MM.1S (cell line): ENCODE measurements around the gene RPL7A.

ENCODE experiments used
- DNase-seq: peaks from one replicate; pipeline ENCODE4 v3.0.0-alpha.2; 2015
- H2AFZ ChIP-seq: fragments of 300-600 bp; sonication (generic); 2 replicates; pipeline ENCODE4 v1.6.0; 2016; ENCODE audit warnings: antibody characterized with exemption, low read length
- H3F3A ChIP-seq: fragments of 300-600 bp; sonication (generic); 2 replicates; pipeline ENCODE4 v1.6.1; 2016; ENCODE audit warnings: mild to moderate bottlenecking, antibody characterized with exemption, low read length, moderate library complexity, mixed read lengths; ENCODE audit not compliant: insufficient read depth
- H3K27ac ChIP-seq: fragments of 300-600 bp; sonication (generic); 2 replicates; pipeline ENCODE4 v1.5.1; 2016; ENCODE audit warnings: mild to moderate bottlenecking, low read length
- H3K27me3 ChIP-seq: fragments of 300-600 bp; sonication (generic); replicated peaks from 2 replicates; pipeline ENCODE4 v1.6.0; 2016; ENCODE audit warnings: low read length; ENCODE audit not compliant: insufficient read depth
- H3K36me3 ChIP-seq: fragments of 300-600 bp; sonication (generic); replicated peaks from 2 replicates; pipeline ENCODE4 v1.6.1; 2016; ENCODE audit warnings: mild to moderate bottlenecking, low read length, mixed read lengths; ENCODE audit not compliant: insufficient read depth
- H3K4me1 ChIP-seq: fragments of 300-600 bp; sonication (generic); 2 replicates; pipeline ENCODE4 v1.6.1; 2016; ENCODE audit warnings: low read length, mixed read lengths
- H3K4me2 ChIP-seq: fragments of 300-600 bp; sonication (generic); 2 replicates; pipeline ENCODE4 v1.6.0; 2016; ENCODE audit warnings: low read depth, low read length
- H3K4me3 ChIP-seq: fragments of 300-600 bp; sonication (generic); 2 replicates; pipeline ENCODE4 v1.5.1; 2016; ENCODE audit warnings: low read length, mixed read lengths
- H3K79me2 ChIP-seq: fragments of 300-600 bp; sonication (generic); 2 replicates; pipeline ENCODE4 v1.6.1; 2016; ENCODE audit warnings: mixed run types, low read length, mixed read lengths
- H3K9ac ChIP-seq: fragments of 300-600 bp; sonication (generic); 2 replicates; pipeline ENCODE4 v1.6.1; 2016; ENCODE audit warnings: low read length, mixed read lengths
- H3K9me2 ChIP-seq: fragments of 300-600 bp; sonication (generic); replicated peaks from 2 replicates; pipeline ENCODE4 v1.6.1; 2016; ENCODE audit warnings: mild to moderate bottlenecking, low read length, mixed read lengths; ENCODE audit not compliant: insufficient read depth
- H3K9me3 ChIP-seq: fragments of 300-600 bp; sonication (generic); replicated peaks from 2 replicates; pipeline ENCODE4 v1.6.1; 2016; ENCODE audit warnings: mild to moderate bottlenecking, low read length, mixed read lengths; ENCODE audit not compliant: insufficient read depth
- H4K20me1 ChIP-seq: fragments of 300-600 bp; sonication (generic); 2 replicates; pipeline ENCODE4 v1.6.1; 2016; ENCODE audit warnings: mild to moderate bottlenecking, low read length, moderate library complexity, mixed read lengths; ENCODE audit not compliant: insufficient read depth
- CTCF ChIP-seq: fragments of 300-600 bp; sonication (generic); IDR thresholded peaks from 2 replicates; pipeline ENCODE4 v1.5.1; 2016; ENCODE audit warnings: antibody characterized with exemption, low read length, mixed read lengths
- EZH2 ChIP-seq: fragments of 300-600 bp; sonication (generic); optimal IDR thresholded peaks from 2 replicates; pipeline ENCODE3; 2017; ENCODE audit warnings: low read depth, mild to moderate bottlenecking, antibody characterized with exemption, low read length, mixed read lengths
- EZH2phosphoT487 ChIP-seq: fragments of 300-600 bp; sonication (generic); IDR thresholded peaks from 2 replicates; pipeline ENCODE4 v1.6.1; 2018; ENCODE audit warnings: antibody characterized with exemption, low read length

The RPL7A gene

GRCh38 chr9:133369933-133370332 lies 21.9 kb downstream of the RPL7A start:
- Histone ChIP-seq H4K20me1 (peaks cover 47% of the 10 kb centered on the region), H3K79me2 (peaks cover 99% of the 10 kb centered on the region), H3K4me3 (no peak overlapping the region), H3K9me3 (no peaks in the 10 kb centered on the region), H3K27me3 (no peaks in the 10 kb centered on the region), H3K36me3 (peaks cover 8% of the 10 kb centered on the region; the same call in 1 of the 2 replicates), H3K9ac (no peak overlapping the region), H3K9me2 (no peaks in the 10 kb centered on the region), H2AFZ (no peak overlapping the region), H3K4me2 (no peak overlapping the region), H3K27ac (no peak overlapping the region), H3K4me1 (no peaks in the 10 kb centered on the region), H3F3A (no peaks in the 10 kb centered on the region)
- no peak for DNase-seq
- no peak for TF ChIP-seq EZH2
- TF ChIP-seq EZH2phosphoT487: no peak
- TF ChIP-seq CTCF: no peak

GRCh38 chr9:133370685-133371084 lies 22.7 kb downstream of the RPL7A start:
- Histone ChIP-seq H3F3A (no peaks in the 10 kb centered on the region), H2AFZ (no peak overlapping the region), H3K4me2 (no peak overlapping the region), H3K27ac (no peak overlapping the region), H3K4me3 (no peak overlapping the region), H3K9me2 (no peaks in the 10 kb centered on the region), H3K4me1 (no peaks in the 10 kb centered on the region), H3K9me3 (no peaks in the 10 kb centered on the region), H3K36me3 (peaks cover 2% of the 10 kb centered on the region; the same call in 1 of the 2 replicates), H4K20me1 (peaks cover 47% of the 10 kb centered on the region), H3K27me3 (no peaks in the 10 kb centered on the region), H3K79me2 (peaks cover 100% of the 10 kb centered on the region), H3K9ac (no peak overlapping the region)
- no peak for DNase-seq
- TF ChIP-seq EZH2phosphoT487 (no peak), EZH2 (no peak), CTCF (no peak)

GRCh38 chr9:133371261-133371711 lies 23.3 kb downstream of the RPL7A start:
- Histone ChIP-seq H3K4me2 (no peak overlapping the region), H3K27ac (no peak overlapping the region), H3K4me1 (no peaks in the 10 kb centered on the region), H4K20me1 (peaks cover 47% of the 10 kb centered on the region), H3K4me3 (no peak overlapping the region), H3K9ac (no peak overlapping the region), H3F3A (no peaks in the 10 kb centered on the region), H3K36me3 (no peaks in the 10 kb centered on the region; the same call in 1 of the 2 replicates), H2AFZ (no peak overlapping the region), H3K27me3 (peaks cover 1% of the 10 kb centered on the region; the same call in 1 of the 2 replicates), H3K9me2 (no peaks in the 10 kb centered on the region), H3K9me3 (no peaks in the 10 kb centered on the region), H3K79me2 (peaks cover 94% of the 10 kb centered on the region)
- TF ChIP-seq EZH2 (no peak), CTCF (no peak), EZH2phosphoT487 (no peak)
- DNase-seq: no peak
